HG03521 (cell line): ENCODE results near the gene DAGLA.
A peak's percentile ranks its signal among the peaks of the same experiment; 100 is the strongest.

Experiments
- ATAC-seq: cut with Tn5 transposase; IDR thresholded peaks from one replicate; pipeline ENCODE4 v1.9.1; 2021; ENCODE audit warnings: mild to moderate bottlenecking, moderate library complexity; ENCODE audit not compliant: unreplicated experiment

DAGLA gene

GRCh38 chr11:61728066-61728939 is 48.1 kb downstream of the DAGLA start:
- ATAC-seq: no peak

- ATAC-seq: no peak
Observed at GRCh38 chr11:61728940-61729219, 48.7 kb downstream of the DAGLA start.

GRCh38 chr11:61730240-61730994 is 50.2 kb downstream of the DAGLA start:
- no peak for ATAC-seq

GRCh38 chr11:61731211-61731951 is 51.2 kb downstream of the DAGLA start:
- no peak for ATAC-seq

GRCh38 chr11:61731952-61732675 is 51.9 kb downstream of the DAGLA start:
- no peak for ATAC-seq

GRCh38 chr11:61732705-61733104 is 52.5 kb downstream of the DAGLA start:
- ATAC-seq: no peak

GRCh38 chr11:61733120-61733978 is 53.2 kb downstream of the DAGLA start:
- peak; percentile 64 for ATAC-seq

GRCh38 chr11:61734767-61735166 is 54.6 kb downstream of the DAGLA start:
- ATAC-seq: no peak

- ATAC-seq: no peak
Observed at GRCh38 chr11:61735391-61735790, 55.2 kb downstream of the DAGLA start.

- ATAC-seq: no peak
Observed at GRCh38 chr11:61736310-61736709, 56.1 kb downstream of the DAGLA start.

GRCh38 chr11:61737131-61737530 is 56.9 kb downstream of the DAGLA start:
- ATAC-seq: no peak

GRCh38 chr11:61737636-61738386 is 57.6 kb downstream of the DAGLA start:
- no peak for ATAC-seq

- no peak for ATAC-seq
Observed at GRCh38 chr11:61738776-61739175, 58.6 kb downstream of the DAGLA start.

GRCh38 chr11:61739413-61739812 is 59.2 kb downstream of the DAGLA start:
- no peak for ATAC-seq

GRCh38 chr11:61739966-61740365 is 59.8 kb downstream of the DAGLA start:
- no peak for ATAC-seq

- ATAC-seq: no peak
Observed at GRCh38 chr11:61742391-61742790, 62.2 kb downstream of the DAGLA start.

GRCh38 chr11:61743486-61744095 is 63.4 kb downstream of the DAGLA start:
- no peak for ATAC-seq

- ATAC-seq: no peak
Observed at GRCh38 chr11:61744181-61744580, 64.0 kb downstream of the DAGLA start.

- ATAC-seq: no peak
Observed at GRCh38 chr11:61744609-61745156, 64.5 kb downstream of the DAGLA start.
